ENCODE results near the gene FAM118A.
"Not testable (repeated sequence)": the region's sequence is repeated elsewhere in the genome, so short reads cannot be mapped to it uniquely, and the experiment has no call there.

The FAM118A gene

GRCh38 chr22:45349916-45350315 lies 40.2 kb downstream of the FAM118A start:
- H4K20me1 ChIP-seq (ENCODE audit: insufficient read depth, low read length): no peaks in the 10 kb centered on the region

GRCh38 chr22:45351956-45352355 lies 42.2 kb downstream of the FAM118A start:
- Histone ChIP-seq H3K4me2 (ENCODE audit: low read length) (no peak overlapping the region), H3K9me3 (ENCODE audit: low read length) (no peaks in the 10 kb centered on the region), H3K27ac (ENCODE audit: low read depth, low read length, poor library complexity, severe bottlenecking) (no peak overlapping the region), H2AFZ (ENCODE audit: low read length) (no peak overlapping the region), H3K27me3 (ENCODE audit: insufficient read depth, low read length) (no peaks in the 10 kb centered on the region), H3F3A (ENCODE audit: insufficient read depth, low read length) (no peaks in the 10 kb centered on the region), H3K79me2 (ENCODE audit: insufficient read depth, low read length) (no peaks in the 10 kb centered on the region), H3K4me1 (ENCODE audit: insufficient read depth, low read length, severe bottlenecking) (no peaks in the 10 kb centered on the region), H4K20me1 (ENCODE audit: insufficient read depth, low read length) (no peaks in the 10 kb centered on the region), H3K4me3 (ENCODE audit: low read depth, low read length, poor library complexity, severe bottlenecking) (no peak overlapping the region), H3K36me3 (ENCODE audit: insufficient read depth, low read length) (no peaks in the 10 kb centered on the region), H3K9ac (ENCODE audit: low read length) (no peak overlapping the region), H3K9me2 (ENCODE audit: low read depth, low read length) (no peaks in the 10 kb centered on the region)
- TF ChIP-seq CTCF (IDR thresholded peaks at IDR 0.05; ENCODE audit: low read length): no peak
- TF ChIP-seq EZH2 (IDR thresholded peaks at IDR 0.05; ENCODE audit: borderline replicate concordance, low read length): no peak

More at GRCh38 chr22:45349916-45350315, 40.2 kb downstream of the FAM118A start:
- Histone ChIP-seq H3K27ac (ENCODE audit: low read depth, low read length, poor library complexity, severe bottlenecking) (no peak overlapping the region), H3K9me2 (ENCODE audit: low read depth, low read length) (no peaks in the 10 kb centered on the region), H2AFZ (ENCODE audit: low read length) (no peak overlapping the region), H3K4me2 (ENCODE audit: low read length) (no peak overlapping the region), H3K9me3 (ENCODE audit: low read length) (no peaks in the 10 kb centered on the region), H3K79me2 (ENCODE audit: insufficient read depth, low read length) (no peaks in the 10 kb centered on the region), H3F3A (ENCODE audit: insufficient read depth, low read length) (no peaks in the 10 kb centered on the region), H3K36me3 (ENCODE audit: insufficient read depth, low read length) (no peaks in the 10 kb centered on the region), H3K9ac (ENCODE audit: low read length) (no peak overlapping the region), H3K4me1 (ENCODE audit: insufficient read depth, low read length, severe bottlenecking) (no peaks in the 10 kb centered on the region), H3K4me3 (ENCODE audit: low read depth, low read length, poor library complexity, severe bottlenecking) (no peak overlapping the region), H3K27me3 (ENCODE audit: insufficient read depth, low read length) (no peaks in the 10 kb centered on the region)
- TF ChIP-seq EZH2 (IDR thresholded peaks at IDR 0.05; ENCODE audit: borderline replicate concordance, low read length): no peak
- no peak for TF ChIP-seq CTCF (IDR thresholded peaks at IDR 0.05; ENCODE audit: low read length)

- not testable (repeated sequence) for H3K9me2 ChIP-seq (ENCODE audit: low read depth, low read length); H3K9ac ChIP-seq (ENCODE audit: low read length); H3K9me3 ChIP-seq (ENCODE audit: low read length); H3K27ac ChIP-seq (ENCODE audit: low read depth, low read length, poor library complexity, severe bottlenecking); H4K20me1 ChIP-seq (ENCODE audit: insufficient read depth, low read length); H3K4me3 ChIP-seq (ENCODE audit: low read depth, low read length, poor library complexity, severe bottlenecking); H3K4me2 ChIP-seq (ENCODE audit: low read length); H3F3A ChIP-seq (ENCODE audit: insufficient read depth, low read length); H3K79me2 ChIP-seq (ENCODE audit: insufficient read depth, low read length); H2AFZ ChIP-seq (ENCODE audit: low read length); H3K36me3 ChIP-seq (ENCODE audit: insufficient read depth, low read length); H3K27me3 ChIP-seq (ENCODE audit: insufficient read depth, low read length); H3K4me1 ChIP-seq (ENCODE audit: insufficient read depth, low read length, severe bottlenecking)
Observed at GRCh38 chr22:45352757-45353156, 43.0 kb downstream of the FAM118A start.

GRCh38 chr22:45353786-45354185 lies 44.1 kb downstream of the FAM118A start:
- H3F3A ChIP-seq (ENCODE audit: insufficient read depth, low read length): no peaks in the 10 kb centered on the region
- no peak overlapping the region for H3K4me2 ChIP-seq (ENCODE audit: low read length)
- no peak overlapping the region for H3K9ac ChIP-seq (ENCODE audit: low read length)
- no peaks in the 10 kb centered on the region for H3K9me2 ChIP-seq (ENCODE audit: low read depth, low read length)
- H3K4me1 ChIP-seq (ENCODE audit: insufficient read depth, low read length, severe bottlenecking): no peaks in the 10 kb centered on the region
- H3K27ac ChIP-seq (ENCODE audit: low read depth, low read length, poor library complexity, severe bottlenecking): no peak overlapping the region
- no peaks in the 10 kb centered on the region for H4K20me1 ChIP-seq (ENCODE audit: insufficient read depth, low read length)
- no peak for TF ChIP-seq CTCF (IDR thresholded peaks at IDR 0.05; ENCODE audit: low read length)
- no peak for TF ChIP-seq EZH2 (IDR thresholded peaks at IDR 0.05; ENCODE audit: borderline replicate concordance, low read length)
- H2AFZ ChIP-seq (ENCODE audit: low read length): no peak overlapping the region
- no peaks in the 10 kb centered on the region for H3K36me3 ChIP-seq (ENCODE audit: insufficient read depth, low read length)
- no peak overlapping the region for H3K4me3 ChIP-seq (ENCODE audit: low read depth, low read length, poor library complexity, severe bottlenecking)
- H3K9me3 ChIP-seq (ENCODE audit: low read length): no peaks in the 10 kb centered on the region
- no peaks in the 10 kb centered on the region for H3K79me2 ChIP-seq (ENCODE audit: insufficient read depth, low read length)
- no peaks in the 10 kb centered on the region for H3K27me3 ChIP-seq (ENCODE audit: insufficient read depth, low read length)
